Osteoblast (primary cell): ENCODE results near the gene COX14. TPM values are rescaled to one million over a fixed set of nuclear protein-coding genes. Genes with fewer than 3 reads are reported as not detected.

Source experiments
- DNase-seq: peaks from one replicate; pipeline ENCODE4 v3.0.0; 2011; ENCODE audit warnings: low spot score, mixed read lengths; ENCODE audit not compliant: insufficient read length; ENCODE audit errors: missing footprints
- H2AFZ ChIP-seq: 2 replicates; pipeline ENCODE4 v1.6.0; 2011; ENCODE audit warnings: mild to moderate bottlenecking, low read length
- H3K27ac ChIP-seq: 2 replicates; pipeline ENCODE4 v1.5.1; 2011; ENCODE audit warnings: mild to moderate bottlenecking, low read depth, low read length, moderate library complexity
- H3K27me3 ChIP-seq: 2 replicates; pipeline ENCODE4 v1.6.0; 2012; ENCODE audit warnings: mild to moderate bottlenecking, control low read depth, inconsistent platforms, low read length, moderate library complexity; ENCODE audit not compliant: insufficient read depth
- H3K36me3 ChIP-seq: 2 replicates; pipeline ENCODE4 v1.5.1; 2011; ENCODE audit warnings: mild to moderate bottlenecking, low read length, control low read depth, moderate library complexity; ENCODE audit not compliant: insufficient read depth
- H3K4me1 ChIP-seq: 2 replicates; pipeline ENCODE4 v1.5.1; 2011; ENCODE audit warnings: mild to moderate bottlenecking, low read length, control low read depth, moderate library complexity; ENCODE audit not compliant: insufficient read depth
- H3K4me2 ChIP-seq: 2 replicates; pipeline ENCODE4 v1.6.0; 2011; ENCODE audit warnings: mild to moderate bottlenecking, low read length; ENCODE audit not compliant: insufficient read depth
- H3K4me3 ChIP-seq: fragments of 200-600 bp; sonication (generic); 3 replicates; pipeline ENCODE4 v1.5.1; 2012; ENCODE audit warnings: mild to moderate bottlenecking, low read length, inconsistent platforms; ENCODE audit not compliant: insufficient read depth
- H3K79me2 ChIP-seq: 2 replicates; pipeline ENCODE4 v1.6.0; 2012; ENCODE audit warnings: mild to moderate bottlenecking, low read length, control low read depth, inconsistent platforms; ENCODE audit not compliant: insufficient read depth
- H3K9me3 ChIP-seq: 2 replicates; pipeline ENCODE4 v1.5.1; 2011; ENCODE audit warnings: low read depth, low read length, control low read depth
- H4K20me1 ChIP-seq: 2 replicates; pipeline ENCODE4 v1.6.0; 2012; ENCODE audit warnings: mild to moderate bottlenecking, low read length, control low read depth; ENCODE audit not compliant: insufficient read depth
- CTCF ChIP-seq: IDR thresholded peaks from 2 replicates; pipeline ENCODE4 v1.5.1; 2011; ENCODE audit warnings: mild to moderate bottlenecking, low read depth, low read length, moderate library complexity; ENCODE audit errors: extremely low read depth
- total RNA-seq: library from RNA; depleted of rRNA; stranded (reverse); fragments of >200 nt; gene quantifications from 2 replicates; pipeline ENCODE4 v1.2.3, GENCODE V29; 2012

COX14 gene
- total RNA-seq, 1 donor = 29.0 TPM

DNA sequence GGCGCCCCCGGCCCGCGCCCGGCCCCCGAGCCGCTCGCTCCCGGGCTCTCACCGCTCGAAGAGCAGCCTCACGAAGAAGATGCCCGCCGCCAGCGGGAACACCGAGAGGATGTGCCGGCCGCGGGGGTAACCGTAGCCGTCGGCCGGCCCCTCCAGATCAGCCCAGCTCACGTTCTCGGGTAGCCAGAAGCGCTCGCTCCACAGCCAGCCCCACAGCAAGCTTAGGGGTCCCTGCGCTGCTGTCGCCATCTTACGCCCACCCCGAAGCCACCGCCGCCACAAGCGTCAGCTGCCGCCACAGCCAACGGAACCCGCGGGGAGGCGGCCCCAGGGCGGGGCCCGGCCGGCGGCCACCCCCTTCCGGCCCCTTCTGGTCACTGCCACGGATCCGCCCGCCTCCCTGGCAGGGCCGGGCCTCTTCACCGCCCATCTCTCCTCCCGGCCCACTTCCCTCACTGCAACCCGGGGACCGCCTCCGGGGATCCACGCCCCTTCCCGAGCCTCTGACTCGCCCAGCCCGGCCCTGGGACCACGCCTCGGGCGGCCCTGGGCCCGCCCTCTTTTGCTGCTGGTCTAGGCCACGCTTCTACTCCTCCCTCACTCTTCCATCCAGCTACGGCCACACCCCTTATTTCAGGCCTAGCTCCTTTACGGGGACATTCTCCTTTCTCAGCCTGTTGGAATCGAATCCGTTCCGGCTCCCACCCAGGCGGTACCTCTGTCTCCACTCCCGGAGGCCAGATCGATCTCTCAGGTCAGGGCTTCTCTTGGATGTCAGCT lies 55.2 kb downstream of the COX14 start, which contains the start of gene CERS5:
CERS5 (minus strand) TSS at position 321 of the 780 bp plus-strand sequence; CDS start at position 249, 72 bp downstream.
- Histone ChIP-seq H3K79me2 (peaks cover 48% of the 10 kb centered on the region), H3K9me3 (no peaks in the 10 kb centered on the region), H2AFZ (peak within 1 kb of the TSS; percentile 84), H4K20me1 (peaks cover 5% of the 10 kb centered on the region), H3K36me3 (no peaks in the 10 kb centered on the region), H3K4me2 (peak within 1 kb of the TSS; percentile 93), H3K27me3 (no peaks in the 10 kb centered on the region), H3K27ac (peak within 1 kb of the TSS; percentile 76), H3K4me1 (peaks cover 10% of the 10 kb centered on the region), H3K4me3 (peak within 1 kb of the TSS; percentile 85)
- TF ChIP-seq CTCF = no peak
- DNase-seq = peak; percentile 99

Other genes starting within 250 kb of the COX14 start
- gene FAIM2, start 208.3 kb upstream of the COX14 start, total RNA-seq = 0.88 and 1.4 TPM in 2 replicates
- not detected in 2 replicates for gene AQP2, start 161.5 kb upstream of the COX14 start, total RNA-seq
- gene AQP5, start 150.4 kb upstream of the COX14 start, total RNA-seq = not detected in 2 replicates
- not detected in 2 replicates for gene AQP6, start 139.3 kb upstream of the COX14 start, total RNA-seq
- 12.7 and 16.5 TPM in 2 replicates for gene RACGAP1, start 86.7 kb upstream of the COX14 start, total RNA-seq
- gene ASIC1, start 54.6 kb upstream of the COX14 start, total RNA-seq = 0.72 and 0.88 TPM in 2 replicates
- 50.3 and 53.0 TPM in 2 replicates for gene SMARCD1, start 26.9 kb upstream of the COX14 start, total RNA-seq
- gene GPD1, start 8.2 kb upstream of the COX14 start, total RNA-seq = under 0.01 TPM in 1 of 2 replicates, not detected in the other
- gene CERS5, start 55.1 kb downstream of the COX14 start, total RNA-seq = 30.9 and 33.7 TPM in 2 replicates
- 433 and 436 TPM in 2 replicates for gene LIMA1, start 171.3 kb downstream of the COX14 start, total RNA-seq